WTC11 (cell line): ENCODE results near the gene TOB1.

Source experiments
- CTCF ChIP-seq: fragments of 200-600 bp; IDR thresholded peaks from 2 replicates; pipeline ENCODE4 v1.8.0; 2022; ENCODE audit warnings: antibody characterized with exemption
- JUN ChIP-seq: sonication (generic); formaldehyde crosslinking; IDR thresholded peaks from 2 replicates; pipeline ENCODE4 v1.8.0; 2023; ENCODE audit warnings: mild to moderate bottlenecking, missing genetic modification reagents
- TEAD4 ChIP-seq: sonication (generic); formaldehyde crosslinking; IDR thresholded peaks from 2 replicates; pipeline ENCODE4 v1.8.0; 2022; ENCODE audit warnings: mild to moderate bottlenecking, missing genetic modification reagents

DNA sequence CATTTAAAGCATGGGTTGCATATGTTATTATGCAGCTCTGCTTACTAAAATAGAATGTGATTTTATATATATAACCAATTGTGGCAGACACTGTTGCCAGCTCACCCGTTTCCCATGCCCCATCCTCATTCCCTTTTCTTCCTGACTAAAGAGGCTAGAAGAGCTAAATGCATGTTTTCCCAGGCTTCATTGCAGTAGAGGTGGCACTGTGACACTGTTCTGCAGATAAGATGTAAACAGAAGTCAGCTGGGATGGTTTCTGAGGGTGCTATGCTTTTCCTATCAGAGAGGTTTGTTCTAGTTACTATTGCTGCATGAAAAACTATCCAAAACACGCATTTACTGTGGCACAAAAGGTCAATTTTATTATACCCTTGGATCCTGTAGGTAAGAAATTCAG is 5.7 kb upstream of the TOB1 start:
- TF ChIP-seq CTCF (no peak), JUN (CRISPR knock-in tag) (no peak), TEAD4 (CRISPR knock-in tag) (no peak)
